Lower leg skin (tissue), 3 donors: ENCODE measurements around the gene BTBD10.

ENCODE experiments used
- CTCF ChIP-seq, 3 donors: fragments of 450-650 bp; IDR thresholded peaks; one replicate each; pipeline ENCODE4 v1.5.1; 2016; ENCODE audit warnings: antibody characterized with exemption in 3 of 3, mild to moderate bottlenecking in 3 of 3, moderate library complexity in 2 of 3
- POLR2A ChIP-seq, 2 donors: fragments of 450-650 bp; IDR thresholded peaks; one replicate each; pipeline ENCODE4 v1.6.1; 2016 to 2017; ENCODE audit warnings: antibody characterized with exemption in 2 of 2, mild to moderate bottlenecking in 1 of 2, moderate library complexity in 1 of 2

- TF ChIP-seq CTCF (IDR thresholded peaks at IDR 0.05) (no peak), POLR2A (IDR thresholded peaks at IDR 0.05) (no peak)
Measured at GRCh38 chr11:13494051-13494450, 31.0 kb upstream of the BTBD10 start.
